ENCODE data around the gene ATG5.

DNA sequence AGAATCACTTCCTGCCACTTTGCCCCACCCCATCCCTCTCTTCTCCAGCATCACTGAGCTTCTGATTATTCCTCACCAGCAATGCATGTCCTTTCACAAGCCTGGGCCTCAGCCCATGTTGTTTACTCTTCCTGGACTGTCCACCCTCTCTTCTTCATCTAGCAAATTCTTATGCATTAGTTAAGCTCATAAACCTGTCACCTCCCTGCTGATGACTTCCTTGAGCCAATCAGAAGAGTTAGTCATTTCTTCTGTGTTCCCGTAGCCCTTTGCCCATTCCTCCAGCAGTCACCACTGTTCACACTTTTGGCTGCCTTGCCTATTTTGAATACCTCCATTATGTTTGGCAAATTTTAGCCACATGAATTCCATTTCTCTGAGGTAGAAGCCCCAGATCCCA, 30.8 kb upstream of the ATG5 start:
- TF ChIP-seq, protein P1, sequence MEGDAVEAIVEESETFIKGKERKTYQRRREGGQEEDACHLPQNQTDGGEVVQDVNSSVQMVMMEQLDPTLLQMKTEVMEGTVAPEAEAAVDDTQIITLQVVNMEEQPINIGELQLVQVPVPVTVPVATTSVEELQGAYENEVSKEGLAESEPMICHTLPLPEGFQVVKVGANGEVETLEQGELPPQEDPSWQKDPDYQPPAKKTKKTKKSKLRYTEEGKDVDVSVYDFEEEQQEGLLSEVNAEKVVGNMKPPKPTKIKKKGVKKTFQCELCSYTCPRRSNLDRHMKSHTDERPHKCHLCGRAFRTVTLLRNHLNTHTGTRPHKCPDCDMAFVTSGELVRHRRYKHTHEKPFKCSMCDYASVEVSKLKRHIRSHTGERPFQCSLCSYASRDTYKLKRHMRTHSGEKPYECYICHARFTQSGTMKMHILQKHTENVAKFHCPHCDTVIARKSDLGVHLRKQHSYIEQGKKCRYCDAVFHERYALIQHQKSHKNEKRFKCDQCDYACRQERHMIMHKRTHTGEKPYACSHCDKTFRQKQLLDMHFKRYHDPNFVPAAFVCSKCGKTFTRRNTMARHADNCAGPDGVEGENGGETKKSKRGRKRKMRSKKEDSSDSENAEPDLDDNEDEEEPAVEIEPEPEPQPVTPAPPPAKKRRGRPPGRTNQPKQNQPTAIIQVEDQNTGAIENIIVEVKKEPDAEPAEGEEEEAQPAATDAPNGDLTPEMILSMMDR (IDR thresholded peaks at IDR 0.05): no peak
- TF ChIP-seq POLR2AphosphoS5 (IDR thresholded peaks at IDR 0.05) (no peak), POLR2A (IDR thresholded peaks at IDR 0.05; ENCODE audit: low read depth) (no peak), EP300 (IDR thresholded peaks at IDR 0.05) (no peak)
